ENCODE measurements around the gene USP17L21.
"Not testable (repeated sequence)": the region's sequence is repeated elsewhere in the genome, so short reads cannot be mapped to it uniquely, and the experiment has no call there.

Gene USP17L21

DNA sequence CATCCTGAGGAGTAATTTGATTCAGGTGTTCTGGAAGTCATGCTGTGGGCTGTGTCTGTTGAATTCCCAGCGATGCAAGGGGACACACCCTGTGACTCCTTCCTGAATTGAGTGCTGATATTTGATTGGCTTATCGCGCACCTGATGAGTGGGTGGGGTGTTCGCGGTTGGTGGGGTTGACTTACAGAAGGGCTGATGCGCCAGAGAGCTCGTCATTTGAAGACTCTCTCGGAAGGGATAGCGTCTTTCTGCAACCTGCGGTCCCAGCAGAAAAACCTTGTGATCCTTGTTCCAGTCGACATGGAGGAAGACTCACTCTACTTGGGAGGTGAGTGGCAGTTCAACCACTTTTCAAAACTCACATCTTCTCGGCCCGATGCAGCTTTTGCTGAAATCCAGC is 9.6 kb upstream of the USP17L21 start, which contains the start of gene USP17L19:
Gene USP17L19, plus strand, starts transcription at position 301 of the 400 bp plus-strand sequence. Its CDS starts 0 bp downstream, at position 301.
- not testable (repeated sequence) for H3K36me3 ChIP-seq (ENCODE audit: control insufficient read depth, insufficient read depth, low read length); H3K4me3 ChIP-seq (ENCODE audit: extremely low read depth, insufficient read depth, low read length, poor library complexity, severe bottlenecking); H3K27ac ChIP-seq (ENCODE audit: low read depth, low read length, severe bottlenecking); H3K4me1 ChIP-seq (ENCODE audit: control insufficient read depth, insufficient read depth, low read length, poor library complexity, severe bottlenecking); H3K9me3 ChIP-seq (ENCODE audit: control insufficient read depth, low read length)
- WGBS, 2 experiments (ENCODE audit: insufficient coverage in 2 of 2) = no CpG with 5 or more reads among the region's 13 CpGs

DNA sequence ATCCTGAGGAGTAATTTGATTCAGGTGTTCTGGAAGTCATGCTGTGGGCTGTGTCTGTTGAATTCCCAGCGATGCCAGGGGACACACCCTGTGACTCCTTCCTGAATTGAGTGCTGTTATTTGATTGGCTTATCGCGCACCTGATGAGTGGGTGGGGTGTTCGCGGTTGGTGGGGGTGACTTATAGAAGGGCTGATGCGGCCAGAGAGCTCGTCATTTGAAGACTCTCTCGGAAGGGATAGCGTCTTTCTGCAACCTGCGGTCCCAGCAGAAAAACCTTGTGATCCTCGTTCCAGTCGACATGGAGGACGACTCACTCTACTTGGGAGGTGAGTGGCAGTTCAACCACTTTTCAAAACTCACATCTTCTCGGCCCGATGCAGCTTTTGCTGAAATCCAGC is 4.8 kb upstream of the USP17L21 start, which contains the start of gene USP17L20:
Gene USP17L20, plus strand, starts transcription at position 301 of the 400 bp plus-strand sequence. Its CDS starts 0 bp downstream, at position 301.
- H3K36me3 ChIP-seq (ENCODE audit: control insufficient read depth, insufficient read depth, low read length); H3K4me3 ChIP-seq (ENCODE audit: extremely low read depth, insufficient read depth, low read length, poor library complexity, severe bottlenecking); H3K9me3 ChIP-seq (ENCODE audit: control insufficient read depth, low read length); H3K4me1 ChIP-seq (ENCODE audit: control insufficient read depth, insufficient read depth, low read length, poor library complexity, severe bottlenecking); H3K27ac ChIP-seq (ENCODE audit: low read depth, low read length, severe bottlenecking): not testable (repeated sequence)
- WGBS, 2 experiments (ENCODE audit: insufficient coverage in 2 of 2) = no CpG with 5 or more reads among the region's 15 CpGs

DNA sequence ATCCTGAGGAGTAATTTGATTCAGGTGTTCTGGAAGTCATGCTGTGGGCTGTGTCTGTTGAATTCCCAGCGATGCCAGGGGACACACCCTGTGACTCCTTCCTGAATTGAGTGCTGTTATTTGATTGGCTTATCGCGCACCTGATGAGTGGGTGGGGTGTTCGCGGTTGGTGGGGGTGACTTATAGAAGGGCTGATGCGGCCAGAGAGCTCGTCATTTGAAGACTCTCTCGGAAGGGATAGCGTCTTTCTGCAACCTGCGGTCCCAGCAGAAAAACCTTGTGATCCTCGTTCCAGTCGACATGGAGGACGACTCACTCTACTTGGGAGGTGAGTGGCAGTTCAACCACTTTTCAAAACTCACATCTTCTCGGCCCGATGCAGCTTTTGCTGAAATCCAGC is 4.6 kb downstream of the USP17L21 start, which contains the start of gene USP17L22:
Gene USP17L22, plus strand, starts transcription at position 301 of the 400 bp plus-strand sequence. Its CDS starts 0 bp downstream, at position 301.
- H3K9me3 ChIP-seq (ENCODE audit: control insufficient read depth, low read length); H3K4me3 ChIP-seq (ENCODE audit: extremely low read depth, insufficient read depth, low read length, poor library complexity, severe bottlenecking); H3K4me1 ChIP-seq (ENCODE audit: control insufficient read depth, insufficient read depth, low read length, poor library complexity, severe bottlenecking); H3K36me3 ChIP-seq (ENCODE audit: control insufficient read depth, insufficient read depth, low read length); H3K27ac ChIP-seq (ENCODE audit: low read depth, low read length, severe bottlenecking): not testable (repeated sequence)
- no CpG with 5 or more reads among the region's 15 CpGs for WGBS, 2 experiments (ENCODE audit: insufficient coverage in 2 of 2)

DNA sequence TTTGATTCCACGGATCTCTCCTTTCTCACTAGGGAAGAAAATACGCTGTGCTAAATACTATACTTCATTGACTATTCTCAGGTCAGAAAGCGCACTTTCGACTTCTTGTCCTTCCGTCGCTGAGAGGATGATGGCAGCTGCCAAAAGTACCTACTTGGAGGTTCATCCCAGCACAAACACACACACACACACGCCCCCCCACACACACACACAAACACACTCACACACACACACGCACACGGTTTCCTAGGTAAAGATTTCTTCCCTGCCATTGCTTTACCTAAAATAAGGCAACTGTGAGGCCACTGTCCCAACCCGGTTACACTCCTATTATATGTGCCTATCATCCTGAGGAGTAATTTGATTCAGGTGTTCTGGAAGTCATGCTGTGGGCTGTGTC is 9.0 kb downstream of the USP17L21 start:
- H3K36me3 ChIP-seq (ENCODE audit: control insufficient read depth, insufficient read depth, low read length); H3K27ac ChIP-seq (ENCODE audit: low read depth, low read length, severe bottlenecking); H3K4me3 ChIP-seq (ENCODE audit: extremely low read depth, insufficient read depth, low read length, poor library complexity, severe bottlenecking); H3K9me3 ChIP-seq (ENCODE audit: control insufficient read depth, low read length); H3K4me1 ChIP-seq (ENCODE audit: control insufficient read depth, insufficient read depth, low read length, poor library complexity, severe bottlenecking): not testable (repeated sequence)
- WGBS, 2 experiments (ENCODE audit: insufficient coverage in 2 of 2) = 57 to 74% methylated on average over 2 to 5 of the region's 10 CpGs
